Heart right ventricle (tissue), 16 donors: ENCODE results near the gene DCLK1. TPM values are rescaled to one million over a fixed set of nuclear protein-coding genes. Genes with fewer than 3 reads are reported as not detected.

Experiments used
- ATAC-seq, 8 donors: fragments of 200-7000 bp; cut with Tn5 transposase; one replicate each; pipeline ENCODE4 v1.9.1; 2020; ENCODE audit warnings: mild to moderate bottlenecking in 8 of 8, moderate library complexity in 8 of 8, moderate number of reproducible peaks in 1 of 8
- DNase-seq, 2 donors: peaks; one replicate each; pipeline ENCODE4 v3.0.0-alpha.2; 2020
- H3K27ac ChIP-seq, 10 donors: fragments of 200-600 bp; sonication (generic) in 2 of 10; one replicate each; pipeline versions ENCODE4 v1.5.0 to v1.8.0; 2020 to 2022; ENCODE audit warnings: mild to moderate bottlenecking in 3 of 10
- H3K27me3 ChIP-seq, 7 donors: fragments of 200-600 bp; one replicate each; pipeline ENCODE4 v1.8.0; 2021 to 2022; ENCODE audit warnings: mild to moderate bottlenecking in 2 of 7
- H3K36me3 ChIP-seq, 9 donors: fragments of 200-600 bp; sonication (generic) in 1 of 9; one replicate each; pipeline versions ENCODE4 v1.5.0 to v1.8.0; 2020 to 2022; ENCODE audit warnings: mild to moderate bottlenecking in 2 of 9
- H3K4me1 ChIP-seq, 9 donors: fragments of 200-600 bp; sonication (generic) in 1 of 9; one replicate each; pipeline versions ENCODE4 v1.5.0 to v1.8.0; 2020 to 2022; ENCODE audit warnings: mild to moderate bottlenecking in 4 of 9
- H3K4me3 ChIP-seq, 10 donors: fragments of 200-600 bp; sonication (generic) in 2 of 10; one replicate each; pipeline versions ENCODE4 v1.5.0 to v1.8.0; 2020 to 2022; ENCODE audit warnings: mild to moderate bottlenecking in 7 of 10, moderate library complexity in 2 of 10
- H3K9me3 ChIP-seq, 11 donors: fragments of 200-600 bp in 10 of 11; sonication (generic) in 2 of 11; one replicate each; pipeline versions ENCODE4 v1.5.0 to v1.8.0; 2013 to 2022; ENCODE audit warnings: mild to moderate bottlenecking in 2 of 11, control low read depth in 1 of 11, moderate library complexity in 1 of 11
- WGBS, 2 donors: extraction: QIAGEN DNeasy Blood & Tissue Kit; methylation state at CpG; one replicate each; pipeline ENCODE4 v1.1.7; 2013; ENCODE audit warnings: inconsistent platforms in 1 of 2; 5-methylcytosine and 5-hydroxymethylcytosine counted together
- intact Hi-C, 10 donors: fragments of 100-400 bp; cut with DNase I; formaldehyde crosslinking; loops; one replicate each; pipeline versions ENCODE4 v1.11.1 to v1.14.2; 2022
- polyA plus RNA-seq, 2 donors: library from polyadenylated mRNA; stranded (reverse); fragments of 200-250 nt; gene quantifications; one replicate each; pipeline ENCODE4 v1.2.3, GENCODE V29; 2013
- total RNA-seq, 10 donors: library from RNA; stranded (reverse); fragmentation: NEBNext Ultra II Directional in 3 of 10; extraction: Animal tissue kit (Norgen Biotek cat#: 25700) in 3 of 10; gene quantifications; one replicate each; pipeline versions ENCODE4 v1.2.1 to v1.2.4, GENCODE V29; 2021 to 2023
- TF ChIP-seq, protein P1 (sequence below), 9 donors: fragments of 200-600 bp; sonication (generic) in 2 of 9; IDR thresholded peaks; one replicate each; pipeline versions ENCODE4 v1.5.0 to v1.8.0; 2021 to 2022; ENCODE audit warnings: antibody characterized with exemption in 9 of 9, mild to moderate bottlenecking in 5 of 9, moderate library complexity in 1 of 9
- donor health status: Arrhythmogenic right ventricular cardiomyopathy.
- donor health status: ischemic (EF 13 %, LVEDD 7.1; RV severe dilation, severe dysfunction).
- donor health status: healthy with polysubstance abuse.
- donor health status: DM: no; HTN: yes; CAD: no.
- donor health status: DM: no; HTN: no; CAD: no.
- donor health status: ischemic (EF 25% LVEDD 6.9; RV normal size, moderate dysfunction).
- donor health status: ischemic (EF 25% LVEDD 5.7; RV mildly dilated, moderate dysfunction).
- donor health status: healthy.
- donor health status: DM: yes; HTN: yes; CAD: no.
- donor health status: Ischemic cardiomyopathy.
- donor health status: ischemic (EF 35%, LVEDD 5.7; RV mildly dilated, moderate dysfunction).
- donor health status: nonischemic (EF 11% LVEDD 7.7; RV severe dilation, severe dysfunction).
- donor health status: DM: yes; HTN: yes; CAD: no.
- donor health status: PGD.
- donor health status: ischemic (EF 29% LVEDD 5.4; RV normal size, mild dysfunction).
- donor health status: nonischemic (EF 23%, LVEDD 6.1; RV moderate dilation, normal function).

The DCLK1 gene
- total and polyA plus RNA-seq, 12 donors = 3.4 to 16.9 (median 9.1) TPM

DNA sequence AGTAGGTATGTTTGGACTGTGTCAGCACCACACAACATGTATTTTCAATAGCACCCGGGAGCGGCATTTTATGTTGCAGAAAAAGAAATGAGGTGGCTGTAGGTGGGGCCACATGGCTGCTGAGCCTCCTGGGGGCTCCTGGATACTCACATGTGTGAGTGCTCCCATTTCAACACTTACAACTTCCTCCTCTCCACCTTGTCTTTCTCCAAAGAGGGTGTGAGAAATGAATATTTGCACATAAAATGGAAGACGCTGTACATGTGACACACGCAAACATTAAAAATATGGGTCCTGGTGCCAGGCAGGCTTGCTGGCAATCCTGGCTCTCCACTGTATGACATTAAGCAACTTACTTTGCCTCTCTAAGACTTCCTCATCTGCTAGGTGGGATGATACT is 222.1 kb downstream of the DCLK1 start:
- no peak overlapping the region for H3K27ac ChIP-seq
- H3K9me3 ChIP-seq = no peaks in the 10 kb centered on the region
- H3K4me1 ChIP-seq = peaks cover 0 to 5% (median 0%) of the 10 kb centered on the region in 9 donors
- no peak overlapping the region for H3K4me3 ChIP-seq
- intact Hi-C loops = no loop called here
- TF ChIP-seq, protein P1, sequence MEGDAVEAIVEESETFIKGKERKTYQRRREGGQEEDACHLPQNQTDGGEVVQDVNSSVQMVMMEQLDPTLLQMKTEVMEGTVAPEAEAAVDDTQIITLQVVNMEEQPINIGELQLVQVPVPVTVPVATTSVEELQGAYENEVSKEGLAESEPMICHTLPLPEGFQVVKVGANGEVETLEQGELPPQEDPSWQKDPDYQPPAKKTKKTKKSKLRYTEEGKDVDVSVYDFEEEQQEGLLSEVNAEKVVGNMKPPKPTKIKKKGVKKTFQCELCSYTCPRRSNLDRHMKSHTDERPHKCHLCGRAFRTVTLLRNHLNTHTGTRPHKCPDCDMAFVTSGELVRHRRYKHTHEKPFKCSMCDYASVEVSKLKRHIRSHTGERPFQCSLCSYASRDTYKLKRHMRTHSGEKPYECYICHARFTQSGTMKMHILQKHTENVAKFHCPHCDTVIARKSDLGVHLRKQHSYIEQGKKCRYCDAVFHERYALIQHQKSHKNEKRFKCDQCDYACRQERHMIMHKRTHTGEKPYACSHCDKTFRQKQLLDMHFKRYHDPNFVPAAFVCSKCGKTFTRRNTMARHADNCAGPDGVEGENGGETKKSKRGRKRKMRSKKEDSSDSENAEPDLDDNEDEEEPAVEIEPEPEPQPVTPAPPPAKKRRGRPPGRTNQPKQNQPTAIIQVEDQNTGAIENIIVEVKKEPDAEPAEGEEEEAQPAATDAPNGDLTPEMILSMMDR (IDR thresholded peaks at IDR 0.05) = no peak
- 68 to 89% methylated on average over 4 of the region's 4 CpGs for WGBS, 2 donors
- no peaks in the 10 kb centered on the region for H3K27me3 ChIP-seq
- no peak for DNase-seq
- ATAC-seq = no peak
- H3K36me3 ChIP-seq = no peaks in the 10 kb centered on the region

DNA sequence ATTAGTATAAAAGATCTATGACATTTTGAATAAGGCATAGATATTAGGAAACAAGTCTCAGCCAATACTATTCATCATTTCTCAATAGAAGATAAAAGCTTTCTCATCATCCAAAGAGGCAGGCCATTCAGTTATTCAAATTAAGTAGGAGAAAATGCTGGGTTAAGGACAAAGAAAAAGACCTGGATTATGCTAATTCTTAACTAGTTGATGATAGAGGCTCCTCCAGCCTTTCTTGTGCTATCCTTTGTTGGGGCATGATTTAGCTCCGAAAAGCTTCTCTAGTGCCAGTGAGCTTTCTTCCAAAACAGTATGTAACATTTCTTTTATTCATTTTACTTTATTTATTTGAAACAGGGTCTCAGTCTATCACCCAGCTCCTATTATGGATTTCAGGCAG is 223.0 kb downstream of the DCLK1 start:
- Histone ChIP-seq H3K27me3 (no peaks in the 10 kb centered on the region), H3K4me3 (no peak overlapping the region), H3K4me1 (peaks cover 0 to 5% (median 0%) of the 10 kb centered on the region in 9 donors), H3K27ac (no peak overlapping the region), H3K36me3 (no peaks in the 10 kb centered on the region), H3K9me3 (no peaks in the 10 kb centered on the region)
- intact Hi-C loops = no loop called here
- no peak for DNase-seq
- whole genome bisulfite sequencing, 2 donors = 92 to 95% methylated on average over 1 of the region's 1 CpG
- TF ChIP-seq, protein P1 (IDR thresholded peaks at IDR 0.05) = no peak
- no peak for ATAC-seq

DNA sequence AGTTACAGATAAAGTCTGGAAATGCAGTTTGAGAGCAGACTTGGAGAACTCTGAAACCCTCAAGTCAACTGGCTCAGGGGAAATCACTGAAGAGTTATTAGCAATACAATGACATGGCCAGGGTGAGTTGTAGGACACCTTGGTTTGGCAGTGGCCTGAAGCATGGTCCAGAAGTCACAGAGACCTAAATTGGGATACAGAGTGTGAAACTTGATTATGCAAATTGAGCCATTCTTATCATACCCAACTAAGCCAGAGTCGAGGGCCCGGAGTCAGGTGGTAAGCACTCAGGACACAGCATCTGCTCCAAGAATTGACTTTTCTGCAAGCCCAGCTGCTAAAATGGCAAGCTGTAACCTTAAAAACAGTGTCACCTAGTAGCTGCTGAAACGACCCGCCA is 224.5 kb downstream of the DCLK1 start:
- H3K27ac ChIP-seq = no peak overlapping the region
- intact Hi-C loops = no loop called here
- no peak overlapping the region for H3K4me3 ChIP-seq
- no peak for DNase-seq
- H3K36me3 ChIP-seq = no peaks in the 10 kb centered on the region
- WGBS, 2 donors = 50 to 68% methylated on average over 4 of the region's 4 CpGs
- H3K27me3 ChIP-seq = no peaks in the 10 kb centered on the region
- H3K4me1 ChIP-seq = peaks cover 0 to 5% (median 0%) of the 10 kb centered on the region in 9 donors
- peak in 3 of 8 donors; percentile 51 to 80 (median 73) for ATAC-seq
- TF ChIP-seq, protein P1 (IDR thresholded peaks at IDR 0.05) = no peak
- no peaks in the 10 kb centered on the region for H3K9me3 ChIP-seq

DNA sequence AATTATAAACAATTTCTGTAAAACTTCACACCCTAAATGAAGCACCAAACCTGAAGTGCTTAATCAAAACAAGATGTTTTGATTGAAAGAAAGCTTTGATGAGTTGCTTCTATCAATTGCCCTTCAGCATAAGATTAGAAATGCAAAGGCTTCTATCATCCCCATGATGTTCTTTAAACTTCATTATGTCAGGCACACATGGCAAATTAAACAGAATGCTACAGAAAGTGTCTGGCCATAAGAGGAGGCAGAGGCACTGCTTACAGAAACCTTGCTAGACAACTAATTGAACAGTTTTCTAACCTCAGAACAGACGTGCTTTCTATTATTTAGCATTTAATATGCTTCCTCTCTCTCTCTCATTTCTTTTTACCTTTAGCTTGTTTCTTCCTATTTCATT is 228.1 kb downstream of the DCLK1 start:
- intact Hi-C loops = no loop called here
- ATAC-seq = no peak
- H3K4me3 ChIP-seq = no peak overlapping the region
- no peaks in the 10 kb centered on the region for H3K36me3 ChIP-seq
- H3K9me3 ChIP-seq = no peaks in the 10 kb centered on the region
- H3K27me3 ChIP-seq = no peaks in the 10 kb centered on the region
- TF ChIP-seq, protein P1 (IDR thresholded peaks at IDR 0.05) = no peak
- DNase-seq = no peak
- H3K4me1 ChIP-seq = peaks cover 0 to 5% (median 0%) of the 10 kb centered on the region in 9 donors
- no peak overlapping the region for H3K27ac ChIP-seq
- 73 to 90% methylated on average over 1 of the region's 1 CpG for WGBS, 2 donors
